Activated CD8-positive, alpha-beta T cell treated with anti-CD3 and anti-CD28 coated beads for 36 hours (primary cell): ENCODE data around the gene MYO9B. TPM values are rescaled to one million over a fixed set of nuclear protein-coding genes. Genes with fewer than 3 reads are reported as not detected.

Source experiments
- ATAC-seq: fragments of 200-7000 bp; cut with Tn5 transposase; one replicate; pipeline ENCODE4 v1.10.0; 2021; ENCODE audit warnings: mild to moderate bottlenecking, moderate library complexity
- CTCF ChIA-PET: fragments of 350-600 bp; sonication (Branson Sonifier 250); formaldehyde crosslinking; loops from one replicate; lab custom pipeline; 2021; ENCODE audit warnings: antibody characterized with exemption; lab: Charles Lee
- POLR2A ChIA-PET: fragments of 350-600 bp; sonication (Branson Sonifier 250); formaldehyde crosslinking; loops from one replicate; lab custom pipeline; 2021; ENCODE audit warnings: antibody characterized with exemption; lab: Charles Lee
- DNase-seq: peaks from one replicate; pipeline ENCODE4 v3.0.0-alpha.2; 2020
- H3K27ac Mint-ChIP-seq: one replicate; pipeline ENCODE4 v1.8.0; 2021; ENCODE audit warnings: mild to moderate bottlenecking, mixed read lengths
- H3K27me3 Mint-ChIP-seq: one replicate; pipeline ENCODE4 v1.8.0; 2021; ENCODE audit warnings: mixed read lengths
- H3K36me3 Mint-ChIP-seq: one replicate; pipeline ENCODE4 v1.8.0; 2021; ENCODE audit warnings: low read depth, mixed read lengths
- H3K4me1 Mint-ChIP-seq: one replicate; pipeline ENCODE4 v1.8.0; 2021; ENCODE audit warnings: low read depth, mixed read lengths
- H3K4me3 Mint-ChIP-seq: one replicate; pipeline ENCODE4 v1.8.0; 2021; ENCODE audit warnings: mild to moderate bottlenecking, moderate library complexity, mixed read lengths
- H3K9me3 Mint-ChIP-seq: one replicate; pipeline ENCODE4 v1.8.0; 2021; ENCODE audit warnings: mixed read lengths
- CTCF ChIP-seq: fragments of 200-600 bp; IDR thresholded peaks from one replicate; pipeline ENCODE4 v1.8.0; 2022; ENCODE audit warnings: antibody characterized with exemption, mild to moderate bottlenecking
- intact Hi-C: fragments of 100-400 bp; cut with micrococcal nuclease; formaldehyde crosslinking; loops from one replicate; pipeline ENCODE4 v1.10.0; 2022
- total RNA-seq, 2 experiments: library from RNA; stranded (reverse); gene quantifications; one replicate each; pipeline ENCODE4 v1.2.3, GENCODE V29; 2021

Gene MYO9B
- total RNA-seq, 2 experiments from 2014 or later: 111 to 112 TPM

GRCh38 chr19:17209126-17210036 is 133.8 kb downstream of the MYO9B start:
- intact Hi-C loops: no loop called here
- Mint-ChIP-seq H3K4me1 (peaks cover 14% of the 10 kb centered on the region), H3K9me3 (no peaks in the 10 kb centered on the region), H3K27ac (peak overlapping the region; percentile 66), H3K4me3 (no peak overlapping the region), H3K36me3 (peaks cover 34% of the 10 kb centered on the region), H3K27me3 (no peaks in the 10 kb centered on the region)
- TF ChIP-seq CTCF: no peak
- POLR2A ChIA-PET: interaction anchor here (1.7 kb wide), 1 partner anchor 14 kb away, joined by 3 read pairs; no protein-coding TSS in a partner anchor
- DNase-seq (peak; percentile 72), ATAC-seq (peak; percentile 77)
- CTCF ChIA-PET: interaction anchor here (1.1 to 1.6 kb wide), 3 partner anchors 26 to 74 kb away, joined by 3 to 4 read pairs (median 3); no protein-coding TSS in a partner anchor

- ATAC-seq: no peak
- H3K27me3 Mint-ChIP-seq: no peaks in the 10 kb centered on the region
- H3K4me1 Mint-ChIP-seq: peaks cover 20% of the 10 kb centered on the region
- DNase-seq: no peak
- intact Hi-C loops: no loop called here
- H3K27ac Mint-ChIP-seq: no peak overlapping the region
- no peak overlapping the region for H3K4me3 Mint-ChIP-seq
- POLR2A ChIA-PET: no interaction called here
- peaks cover 33% of the 10 kb centered on the region for H3K36me3 Mint-ChIP-seq
- no peaks in the 10 kb centered on the region for H3K9me3 Mint-ChIP-seq
- CTCF ChIA-PET: interaction anchor here (1.5 to 1.6 kb wide), 2 partner anchors 25 to 28 kb away, joined by 3 to 4 read pairs; no protein-coding TSS in a partner anchor
- no peak for TF ChIP-seq CTCF
Observed at GRCh38 chr19:17210296-17210695, 134.7 kb downstream of the MYO9B start.

GRCh38 chr19:17211547-17212446 is 136.2 kb downstream of the MYO9B start:
- intact Hi-C loops: no loop called here
- H3K27me3 Mint-ChIP-seq: no peaks in the 10 kb centered on the region
- ChIA-PET CTCF (no interaction called here), POLR2A (interaction anchor here (0.8 kb wide), 1 partner anchor 10 kb away, joined by 3 read pairs; no protein-coding TSS in a partner anchor)
- H3K27ac Mint-ChIP-seq: no peak overlapping the region
- DNase-seq (no peak), ATAC-seq (no peak)
- peaks cover 33% of the 10 kb centered on the region for H3K36me3 Mint-ChIP-seq
- TF ChIP-seq CTCF: no peak
- peaks cover 25% of the 10 kb centered on the region for H3K4me1 Mint-ChIP-seq
- H3K4me3 Mint-ChIP-seq: no peak overlapping the region
- no peaks in the 10 kb centered on the region for H3K9me3 Mint-ChIP-seq

- H3K27ac Mint-ChIP-seq: no peak overlapping the region
- ChIA-PET CTCF (interaction anchor here (3.1 kb wide), 1 partner anchor 22 kb away, joined by 18 read pairs; no protein-coding TSS in a partner anchor), POLR2A (interaction anchor here (1.0 to 3.1 kb wide), 2 partner anchors 12 to 23 kb away, joined by 3 to 11 read pairs; no protein-coding TSS in a partner anchor)
- peaks cover 25% of the 10 kb centered on the region for H3K4me1 Mint-ChIP-seq
- no peaks in the 10 kb centered on the region for H3K9me3 Mint-ChIP-seq
- intact Hi-C loops: no loop called here
- ATAC-seq: no peak
- peaks cover 40% of the 10 kb centered on the region for H3K36me3 Mint-ChIP-seq
- H3K4me3 Mint-ChIP-seq: no peak overlapping the region
- no peak for DNase-seq
- no peaks in the 10 kb centered on the region for H3K27me3 Mint-ChIP-seq
- TF ChIP-seq CTCF: no peak
Observed at GRCh38 chr19:17213334-17213733, 137.8 kb downstream of the MYO9B start.
